ENCODE data around the gene ULBP1. TPM values are rescaled to one million over a fixed set of nuclear protein-coding genes. Genes with fewer than 3 reads are reported as not detected.
A peak's percentile ranks its signal among the peaks of the same experiment; 100 is the strongest.

The ULBP1 gene
- total RNA-seq, 2 experiments from 2014 or later, result 0.08 to 0.14 TPM

- ChIA-PET CTCF (interaction anchor here (1.0 kb wide), 1 partner anchor 80 kb away, joined by 3 read pairs; no protein-coding TSS in a partner anchor), POLR2A (no interaction called here)
- no peaks in the 10 kb centered on the region for H3K9me3 Mint-ChIP-seq
- no peak overlapping the region for H3K4me3 Mint-ChIP-seq
- TF ChIP-seq, protein P1, sequence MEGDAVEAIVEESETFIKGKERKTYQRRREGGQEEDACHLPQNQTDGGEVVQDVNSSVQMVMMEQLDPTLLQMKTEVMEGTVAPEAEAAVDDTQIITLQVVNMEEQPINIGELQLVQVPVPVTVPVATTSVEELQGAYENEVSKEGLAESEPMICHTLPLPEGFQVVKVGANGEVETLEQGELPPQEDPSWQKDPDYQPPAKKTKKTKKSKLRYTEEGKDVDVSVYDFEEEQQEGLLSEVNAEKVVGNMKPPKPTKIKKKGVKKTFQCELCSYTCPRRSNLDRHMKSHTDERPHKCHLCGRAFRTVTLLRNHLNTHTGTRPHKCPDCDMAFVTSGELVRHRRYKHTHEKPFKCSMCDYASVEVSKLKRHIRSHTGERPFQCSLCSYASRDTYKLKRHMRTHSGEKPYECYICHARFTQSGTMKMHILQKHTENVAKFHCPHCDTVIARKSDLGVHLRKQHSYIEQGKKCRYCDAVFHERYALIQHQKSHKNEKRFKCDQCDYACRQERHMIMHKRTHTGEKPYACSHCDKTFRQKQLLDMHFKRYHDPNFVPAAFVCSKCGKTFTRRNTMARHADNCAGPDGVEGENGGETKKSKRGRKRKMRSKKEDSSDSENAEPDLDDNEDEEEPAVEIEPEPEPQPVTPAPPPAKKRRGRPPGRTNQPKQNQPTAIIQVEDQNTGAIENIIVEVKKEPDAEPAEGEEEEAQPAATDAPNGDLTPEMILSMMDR (IDR thresholded peaks at IDR 0.05), result no peak
- peaks cover 11% of the 10 kb centered on the region for H3K4me1 Mint-ChIP-seq (ENCODE audit: low read depth)
- H3K9me3 ChIP-seq (ENCODE audit: control insufficient read depth in 1 of 2, insufficient read depth in 1 of 2, low read length in 2 of 2), result peaks cover 0 to 9% of the 10 kb centered on the region in 2 experiments
- intact Hi-C loops (cut with DNase I, micrococcal nuclease), result loop anchor here (5.0 to 10.0 kb wide), 2 partner anchors 205 to 362 kb away; partner anchors contain the start of gene GINM1 (in 1 of the 2)
- peaks cover 42 to 71% of the 10 kb centered on the region in 2 experiments for H3K27me3 ChIP-seq (ENCODE audit: control insufficient read depth in 1 of 2, insufficient read depth in 2 of 2, low read length in 2 of 2)
- H3K27ac ChIP-seq (ENCODE audit: low read depth in 1 of 2, low read length in 2 of 2), result no peak overlapping the region
- H3K27ac Mint-ChIP-seq, result no peak overlapping the region
- DNase-seq (peak in 2 of 14 experiments; percentile 40 to 48), ATAC-seq (ENCODE audit: poor library complexity) (no peak)
- peaks cover 16% of the 10 kb centered on the region for H3K4me1 ChIP-seq (ENCODE audit: insufficient read depth, low read length)
- no peaks in the 10 kb centered on the region for H3K36me3 Mint-ChIP-seq (ENCODE audit: low read depth)
- H3K4me3 ChIP-seq (ENCODE audit: low read length), result no peak overlapping the region
- no peaks in the 10 kb centered on the region for H3K36me3 ChIP-seq (ENCODE audit: insufficient read depth, low read length)
- peaks cover 93% of the 10 kb centered on the region for H3K27me3 Mint-ChIP-seq
These were observed 34.3 kb upstream of the ULBP1 start for GRCh38 chr6:149929422-149929821.

DNA sequence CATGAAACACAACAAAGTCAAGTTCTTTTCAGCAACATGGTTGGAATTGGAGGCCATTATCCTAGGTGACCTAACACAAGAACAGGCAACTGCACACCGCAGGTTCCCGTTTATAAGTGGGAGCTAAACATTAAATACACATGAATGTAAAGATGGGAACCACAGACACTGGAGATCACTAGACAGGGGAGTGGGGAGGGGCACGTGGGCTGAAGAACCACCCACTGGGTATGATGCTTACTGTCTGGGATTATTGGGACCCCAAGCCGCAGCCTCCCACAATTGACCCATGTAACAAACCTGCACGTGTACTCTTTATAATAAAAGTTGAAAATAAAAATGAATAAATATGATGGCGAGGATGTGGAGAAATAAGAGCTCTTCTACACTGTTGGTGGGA, 32.2 kb upstream of the ULBP1 start:
- H3K27me3 ChIP-seq (ENCODE audit: control insufficient read depth in 1 of 2, insufficient read depth in 2 of 2, low read length in 2 of 2), result peaks cover 42 to 71% of the 10 kb centered on the region in 2 experiments
- intact Hi-C loops (cut with DNase I, micrococcal nuclease), result loop anchor here in 1 of 2 experiments (5.0 to 10.0 kb wide), 2 partner anchors 403 to 881 kb away; no protein-coding TSS in a partner anchor
- CTCF ChIA-PET, result interaction anchor here (2.5 kb wide), 1 partner anchor 85 kb away, joined by 10 read pairs; no protein-coding TSS in a partner anchor

DNA sequence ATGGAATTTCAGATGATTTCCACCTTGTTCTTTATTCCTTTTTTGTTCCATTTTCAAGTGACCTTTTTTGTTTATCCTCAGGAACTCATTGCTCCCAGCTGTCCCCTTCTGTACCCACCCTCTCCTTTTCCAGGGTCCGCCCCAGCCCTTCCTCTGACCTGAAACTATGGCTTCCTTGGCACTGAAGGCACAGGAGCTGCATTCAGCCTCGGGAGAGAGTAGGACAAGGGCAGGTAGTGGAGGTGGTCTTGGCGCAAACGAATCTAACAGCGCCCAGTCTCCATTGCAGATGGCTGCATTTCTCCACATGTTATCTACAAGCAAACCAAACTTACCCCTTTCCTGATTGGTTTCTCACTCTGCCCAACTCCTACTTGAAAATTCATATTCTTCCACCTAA, 30.7 kb upstream of the ULBP1 start:
- CTCF ChIA-PET, result interaction anchor here (2.5 kb wide), 1 partner anchor 84 kb away, joined by 10 read pairs; no protein-coding TSS in a partner anchor
- Histone ChIP-seq H3K4me3 (ENCODE audit: low read length) (no peak overlapping the region), H3K27ac (ENCODE audit: low read depth in 1 of 2, low read length in 2 of 2) (no peak overlapping the region), H3K27me3 (ENCODE audit: control insufficient read depth in 1 of 2, insufficient read depth in 2 of 2, low read length in 2 of 2) (peaks cover 50 to 80% of the 10 kb centered on the region in 2 experiments), H3K36me3 (ENCODE audit: insufficient read depth, low read length) (no peaks in the 10 kb centered on the region), H3K9me3 (ENCODE audit: control insufficient read depth in 1 of 2, insufficient read depth in 1 of 2, low read length in 2 of 2) (no peaks in the 10 kb centered on the region), H3K4me1 (ENCODE audit: insufficient read depth, low read length) (peaks cover 6% of the 10 kb centered on the region)
- Mint-ChIP-seq H3K9me3 (no peaks in the 10 kb centered on the region), H3K27ac (no peak overlapping the region), H3K4me3 (no peak overlapping the region), H3K4me1 (ENCODE audit: low read depth) (no peaks in the 10 kb centered on the region), H3K36me3 (ENCODE audit: low read depth) (no peaks in the 10 kb centered on the region), H3K27me3 (peaks cover 97% of the 10 kb centered on the region)
- TF ChIP-seq, protein P1 (IDR thresholded peaks at IDR 0.05), result no peak
- POLR2A ChIA-PET, result no interaction called here
- DNase-seq, result no peak
- intact Hi-C loops (cut with DNase I, micrococcal nuclease), result loop anchor here in 1 of 2 experiments (1.0 to 10.0 kb wide), 3 partner anchors 84 to 879 kb away; no protein-coding TSS in a partner anchor
- no peak for ATAC-seq (ENCODE audit: poor library complexity)

More for the DNA sequence above, 32.2 kb upstream of the ULBP1 start:
- Mint-ChIP-seq H3K27me3 (peaks cover 96% of the 10 kb centered on the region), H3K4me3 (no peak overlapping the region), H3K9me3 (no peaks in the 10 kb centered on the region), H3K36me3 (ENCODE audit: low read depth) (no peaks in the 10 kb centered on the region), H3K4me1 (ENCODE audit: low read depth) (peaks cover under 1% of the 10 kb centered on the region), H3K27ac (no peak overlapping the region)
- H3K4me1 ChIP-seq (ENCODE audit: insufficient read depth, low read length), result peaks cover under 1% of the 10 kb centered on the region
- ATAC-seq (ENCODE audit: poor library complexity) (no peak), DNase-seq (no peak)
- no peaks in the 10 kb centered on the region for H3K9me3 ChIP-seq (ENCODE audit: control insufficient read depth in 1 of 2, insufficient read depth in 1 of 2, low read length in 2 of 2)
- TF ChIP-seq, protein P1 (IDR thresholded peaks at IDR 0.05), result no peak
- H3K27ac ChIP-seq (ENCODE audit: low read depth in 1 of 2, low read length in 2 of 2), result no peak overlapping the region
- POLR2A ChIA-PET, result no interaction called here
- H3K36me3 ChIP-seq (ENCODE audit: insufficient read depth, low read length), result no peaks in the 10 kb centered on the region
- H3K4me3 ChIP-seq (ENCODE audit: low read length), result no peak overlapping the region
